ENCODE results near the gene SLC26A9. TPM values are rescaled to one million over a fixed set of nuclear protein-coding genes. Genes with fewer than 3 reads are reported as not detected.

Gene SLC26A9
- total RNA-seq, 1 donor from 2014 or later = 2.9 TPM

DNA sequence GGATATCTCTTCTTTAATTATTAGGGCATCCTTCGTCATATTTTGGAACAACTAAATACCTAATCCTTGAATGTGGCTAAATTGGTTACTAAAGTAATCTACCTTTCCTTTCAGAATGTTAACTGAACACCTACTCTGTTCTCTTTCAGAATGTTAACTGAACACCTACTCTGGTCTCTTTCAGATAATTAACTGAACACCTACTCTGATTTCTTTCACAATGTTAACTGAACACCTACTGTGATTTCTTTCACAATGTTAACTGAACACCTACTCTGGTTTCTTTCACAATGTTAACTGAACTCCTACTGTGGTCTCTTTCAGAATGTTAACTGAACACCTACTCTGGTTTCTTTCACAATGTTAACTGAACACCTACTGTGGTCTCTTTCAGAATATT is 38.0 kb upstream of the SLC26A9 start:
- Mint-ChIP-seq H3K4me3 (ENCODE audit: low read depth) (no peak overlapping the region), H3K27me3 (peaks cover 3% of the 10 kb centered on the region), H3K4me1 (ENCODE audit: low read depth) (peaks cover 14% of the 10 kb centered on the region), H3K36me3 (ENCODE audit: insufficient read depth) (no peaks in the 10 kb centered on the region), H3K9me3 (ENCODE audit: low read depth) (peaks cover 6% of the 10 kb centered on the region), H3K27ac (no peak overlapping the region)
- TF ChIP-seq, protein P1, sequence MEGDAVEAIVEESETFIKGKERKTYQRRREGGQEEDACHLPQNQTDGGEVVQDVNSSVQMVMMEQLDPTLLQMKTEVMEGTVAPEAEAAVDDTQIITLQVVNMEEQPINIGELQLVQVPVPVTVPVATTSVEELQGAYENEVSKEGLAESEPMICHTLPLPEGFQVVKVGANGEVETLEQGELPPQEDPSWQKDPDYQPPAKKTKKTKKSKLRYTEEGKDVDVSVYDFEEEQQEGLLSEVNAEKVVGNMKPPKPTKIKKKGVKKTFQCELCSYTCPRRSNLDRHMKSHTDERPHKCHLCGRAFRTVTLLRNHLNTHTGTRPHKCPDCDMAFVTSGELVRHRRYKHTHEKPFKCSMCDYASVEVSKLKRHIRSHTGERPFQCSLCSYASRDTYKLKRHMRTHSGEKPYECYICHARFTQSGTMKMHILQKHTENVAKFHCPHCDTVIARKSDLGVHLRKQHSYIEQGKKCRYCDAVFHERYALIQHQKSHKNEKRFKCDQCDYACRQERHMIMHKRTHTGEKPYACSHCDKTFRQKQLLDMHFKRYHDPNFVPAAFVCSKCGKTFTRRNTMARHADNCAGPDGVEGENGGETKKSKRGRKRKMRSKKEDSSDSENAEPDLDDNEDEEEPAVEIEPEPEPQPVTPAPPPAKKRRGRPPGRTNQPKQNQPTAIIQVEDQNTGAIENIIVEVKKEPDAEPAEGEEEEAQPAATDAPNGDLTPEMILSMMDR (IDR thresholded peaks at IDR 0.05; ENCODE audit: unreplicated experiment) = no peak
- no peak for DNase-seq (ENCODE audit: low spot score, unreplicated experiment)

DNA sequence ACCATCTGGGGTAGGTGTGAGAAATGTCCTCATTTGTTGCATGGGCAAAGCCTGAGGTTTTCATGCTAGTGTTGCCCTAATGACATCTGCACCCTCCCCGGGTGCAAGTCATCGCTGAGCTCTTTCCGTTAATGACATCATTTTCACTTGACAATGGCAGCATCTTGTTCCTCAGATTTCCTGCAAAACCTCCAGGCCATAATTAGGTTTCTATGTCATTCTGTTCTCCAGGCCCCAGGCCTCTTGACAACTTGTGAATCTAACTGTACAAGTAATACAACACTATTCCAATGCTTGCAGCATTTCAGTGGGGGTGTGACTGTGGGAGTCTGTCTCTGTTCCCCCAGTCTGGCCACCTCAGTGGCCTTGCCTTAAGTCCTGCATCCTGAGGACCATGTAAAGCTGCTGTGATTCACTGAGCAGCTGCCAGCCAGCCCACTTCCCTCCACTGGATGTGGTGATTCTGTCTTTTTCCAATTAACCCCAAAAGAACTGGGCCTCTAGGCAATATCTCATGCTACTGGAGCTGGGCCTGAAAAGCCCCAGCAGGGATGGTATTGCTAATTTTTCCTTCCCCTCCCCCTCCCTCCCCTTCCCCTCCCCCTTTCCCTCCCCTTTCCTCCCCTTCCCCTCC is 37.1 kb upstream of the SLC26A9 start:
- Mint-ChIP-seq H3K36me3 (ENCODE audit: insufficient read depth) (no peaks in the 10 kb centered on the region), H3K27me3 (peaks cover 3% of the 10 kb centered on the region), H3K4me3 (ENCODE audit: low read depth) (no peak overlapping the region), H3K9me3 (ENCODE audit: low read depth) (peaks cover 6% of the 10 kb centered on the region), H3K27ac (no peak overlapping the region), H3K4me1 (ENCODE audit: low read depth) (peaks cover 15% of the 10 kb centered on the region)
- TF ChIP-seq, protein P1 (IDR thresholded peaks at IDR 0.05; ENCODE audit: unreplicated experiment) = no peak
- DNase-seq (ENCODE audit: low spot score, unreplicated experiment) = no peak

DNA sequence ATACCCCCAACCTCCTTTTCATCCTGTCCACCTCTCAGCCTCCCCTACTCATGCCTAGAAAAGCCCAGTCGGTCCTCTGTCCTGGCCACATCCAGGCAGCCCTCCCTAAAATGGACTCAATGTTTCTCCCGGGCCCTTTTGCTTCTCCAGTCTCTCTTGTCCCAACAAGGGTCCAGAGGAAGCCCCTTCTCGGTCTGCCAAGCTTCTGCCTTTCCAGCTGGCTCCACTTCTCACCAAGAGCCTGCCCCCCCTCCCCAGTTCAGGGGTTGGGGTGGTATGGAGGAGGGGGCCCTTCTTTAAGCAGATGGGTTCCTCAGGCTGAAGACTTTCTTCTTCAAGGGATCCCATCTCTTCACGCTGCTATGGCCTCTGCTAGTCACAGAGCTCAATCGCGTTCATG is 36.0 kb upstream of the SLC26A9 start:
- no peaks in the 10 kb centered on the region for H3K36me3 Mint-ChIP-seq (ENCODE audit: insufficient read depth)
- H3K4me3 Mint-ChIP-seq (ENCODE audit: low read depth) = no peak overlapping the region

DNA sequence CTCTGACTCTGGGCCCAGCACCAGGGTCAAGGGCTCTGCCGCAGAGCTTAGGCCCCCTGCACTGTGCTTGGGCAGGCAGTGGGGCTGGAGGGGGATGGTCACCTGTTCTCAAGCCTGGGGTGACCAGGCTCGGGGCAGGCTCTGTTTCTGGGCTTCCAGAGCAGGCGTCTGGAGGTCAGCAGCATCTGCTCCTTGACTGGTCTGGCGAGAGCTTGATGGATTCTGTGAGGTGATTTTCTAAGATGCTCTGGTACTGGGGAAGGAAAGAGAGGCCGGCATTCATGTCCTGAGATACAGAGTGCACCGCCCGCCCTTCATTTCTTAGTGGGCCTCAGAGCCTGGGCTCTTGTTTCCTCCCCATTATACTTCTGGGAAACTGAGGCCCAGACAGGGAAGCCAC is 35.4 kb upstream of the SLC26A9 start:
- TF ChIP-seq, protein P1 (IDR thresholded peaks at IDR 0.05; ENCODE audit: unreplicated experiment) = no peak
- Mint-ChIP-seq H3K27me3 (peaks cover 3% of the 10 kb centered on the region), H3K4me3 (ENCODE audit: low read depth) (no peak overlapping the region), H3K9me3 (ENCODE audit: low read depth) (peaks cover 6% of the 10 kb centered on the region), H3K27ac (no peak overlapping the region), H3K36me3 (ENCODE audit: insufficient read depth) (no peaks in the 10 kb centered on the region), H3K4me1 (ENCODE audit: low read depth) (peaks cover 8% of the 10 kb centered on the region)
- DNase-seq (ENCODE audit: low spot score, unreplicated experiment) = no peak

More for the DNA sequence above, 36.0 kb upstream of the SLC26A9 start:
- Mint-ChIP-seq H3K27me3 (peaks cover 3% of the 10 kb centered on the region), H3K9me3 (ENCODE audit: low read depth) (peaks cover 6% of the 10 kb centered on the region), H3K4me1 (ENCODE audit: low read depth) (peaks cover 12% of the 10 kb centered on the region), H3K27ac (no peak overlapping the region)
- TF ChIP-seq, protein P1 (IDR thresholded peaks at IDR 0.05; ENCODE audit: unreplicated experiment) = no peak
- no peak for DNase-seq (ENCODE audit: low spot score, unreplicated experiment)

DNA sequence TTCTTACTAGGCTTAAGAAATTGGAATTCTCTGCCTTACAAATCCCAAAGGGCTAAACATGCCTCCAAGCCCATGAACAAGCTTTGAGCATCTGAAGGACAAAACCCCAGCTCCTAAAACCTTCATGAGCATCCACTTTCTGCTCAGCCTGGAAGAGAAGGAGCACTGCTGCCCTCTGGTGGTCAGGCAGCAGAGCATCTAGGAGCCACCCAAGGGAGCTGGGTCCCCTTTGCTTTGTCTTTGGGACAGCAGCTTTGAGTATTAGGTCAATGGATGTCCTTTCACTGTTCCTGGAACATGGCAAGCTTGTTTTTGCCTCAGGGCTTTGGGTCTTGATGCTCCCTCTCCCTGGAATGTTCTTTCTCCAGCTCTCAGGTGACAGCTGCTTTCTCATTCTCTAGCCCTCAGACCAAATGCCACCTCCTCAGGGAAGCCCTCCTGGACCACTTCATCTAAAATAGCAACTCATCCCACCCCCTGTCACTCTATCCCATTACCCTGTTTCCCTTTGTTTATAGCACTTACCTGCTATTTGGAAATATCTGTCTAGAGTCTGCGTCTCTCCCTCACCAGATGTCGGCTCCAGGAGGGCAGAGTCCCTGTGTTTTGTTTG is 34.3 kb upstream of the SLC26A9 start:
- TF ChIP-seq, protein P1 (IDR thresholded peaks at IDR 0.05; ENCODE audit: unreplicated experiment) = peak; percentile 99
- H3K4me1 Mint-ChIP-seq (ENCODE audit: low read depth) = peaks cover 8% of the 10 kb centered on the region
- H3K4me3 Mint-ChIP-seq (ENCODE audit: low read depth) = no peak overlapping the region
- H3K27me3 Mint-ChIP-seq = peaks cover 3% of the 10 kb centered on the region
- H3K9me3 Mint-ChIP-seq (ENCODE audit: low read depth) = peaks cover 6% of the 10 kb centered on the region
- H3K36me3 Mint-ChIP-seq (ENCODE audit: insufficient read depth) = no peaks in the 10 kb centered on the region
- no peak overlapping the region for H3K27ac Mint-ChIP-seq
- DNase-seq (ENCODE audit: low spot score, unreplicated experiment) = peak; percentile 70
